ENCODE results near the gene GRHL1. TPM values are rescaled to one million over a fixed set of nuclear protein-coding genes. Genes with fewer than 3 reads are reported as not detected.

GRHL1 gene
- total RNA-seq, 2 donors from 2014 or later: 2.3 TPM

- intact Hi-C loops (cut with DNase I, micrococcal nuclease): no loop called here
- ATAC-seq: no peak
- DNase-seq: no peak
Observed at GRCh38 chr2:9970200-9971044, 18.9 kb downstream of the GRHL1 start.

GRCh38 chr2:9971105-9971818, 19.8 kb downstream of the GRHL1 start:
- no peak for DNase-seq
- intact Hi-C loops (cut with DNase I, micrococcal nuclease): no loop called here
- no peak for ATAC-seq

- no peak for ATAC-seq
- no peak for DNase-seq
- intact Hi-C loops (cut with DNase I, micrococcal nuclease): no loop called here
Observed at GRCh38 chr2:9971890-9972289, 20.4 kb downstream of the GRHL1 start.

- ATAC-seq: peak; percentile 60
- intact Hi-C loops (cut with DNase I, micrococcal nuclease): no loop called here
- DNase-seq: no peak
Observed at GRCh38 chr2:9972621-9973479, 21.4 kb downstream of the GRHL1 start.

GRCh38 chr2:9973690-9974089, 22.2 kb downstream of the GRHL1 start:
- no peak for ATAC-seq
- intact Hi-C loops (cut with DNase I, micrococcal nuclease): no loop called here
- DNase-seq: no peak

GRCh38 chr2:9974343-9974742, 22.9 kb downstream of the GRHL1 start:
- ATAC-seq: no peak
- DNase-seq: no peak
- intact Hi-C loops (cut with DNase I, micrococcal nuclease): no loop called here

- ATAC-seq (peak; percentile 62), DNase-seq (peak in 1 of 2 donors; percentile 28)
- intact Hi-C loops (cut with DNase I, micrococcal nuclease): no loop called here
Observed at GRCh38 chr2:9975328-9975727, 23.8 kb downstream of the GRHL1 start.

GRCh38 chr2:9975805-9976447, 24.4 kb downstream of the GRHL1 start:
- intact Hi-C loops (cut with DNase I, micrococcal nuclease): no loop called here
- DNase-seq (no peak), ATAC-seq (peak; percentile 51)

GRCh38 chr2:9979977-9980376, 28.5 kb downstream of the GRHL1 start:
- DNase-seq (peak in 1 of 2 donors; percentile 25), ATAC-seq (peak; percentile 30)
- intact Hi-C loops (cut with DNase I, micrococcal nuclease): no loop called here

GRCh38 chr2:9980520-9980919, 29.0 kb downstream of the GRHL1 start:
- ATAC-seq: no peak
- intact Hi-C loops (cut with DNase I, micrococcal nuclease): no loop called here

GRCh38 chr2:9981655-9982054, 30.2 kb downstream of the GRHL1 start:
- intact Hi-C loops (cut with DNase I, micrococcal nuclease): no loop called here
- DNase-seq (no peak), ATAC-seq (no peak)

More at GRCh38 chr2:9980520-9980919, 29.0 kb downstream of the GRHL1 start:
- DNase-seq: no peak

- intact Hi-C loops (cut with DNase I, micrococcal nuclease): no loop called here
- DNase-seq (no peak), ATAC-seq (no peak)
Observed at GRCh38 chr2:9982248-9982647, 30.8 kb downstream of the GRHL1 start.

- intact Hi-C loops (cut with DNase I, micrococcal nuclease): no loop called here
- DNase-seq (no peak), ATAC-seq (no peak)
Observed at GRCh38 chr2:9982891-9983290, 31.4 kb downstream of the GRHL1 start.

- intact Hi-C loops (cut with DNase I, micrococcal nuclease): loop anchor here in 1 of 2 donors (2.0 kb wide), 1 partner anchor 65 kb away; no protein-coding TSS in a partner anchor
- ATAC-seq (no peak), DNase-seq (no peak)
Observed at GRCh38 chr2:9983401-9984216, 32.1 kb downstream of the GRHL1 start.

- intact Hi-C loops (cut with DNase I, micrococcal nuclease): loop anchor here in 1 of 2 donors (2.0 kb wide), 1 partner anchor 65 kb away; no protein-coding TSS in a partner anchor
- DNase-seq (no peak), ATAC-seq (peak; percentile 58)
Observed at GRCh38 chr2:9984217-9984739, 32.8 kb downstream of the GRHL1 start.

GRCh38 chr2:9984871-9985480, 33.5 kb downstream of the GRHL1 start:
- intact Hi-C loops (cut with DNase I, micrococcal nuclease): loop anchor here in 1 of 2 donors (2.0 kb wide), 1 partner anchor 64 kb away; no protein-coding TSS in a partner anchor
- DNase-seq: peak in 1 of 2 donors; percentile 33

More at GRCh38 chr2:9984871-9985480, 33.5 kb downstream of the GRHL1 start:
- peak; percentile 85 for ATAC-seq

Data from left colon (tissue), 2 donors.